Mesendoderm (in vitro differentiated cells): Measurements from ENCODE around the gene MTFP1.

Experiments
- DNase-seq: peaks from one replicate; pipeline ENCODE4 v3.0.0; 2013
- H2AK5ac ChIP-seq: 2 replicates; pipeline ENCODE4 v1.6.1; 2013; ENCODE audit warnings: low read length, inconsistent platforms
- H2BK120ac ChIP-seq: 2 replicates; pipeline ENCODE4 v1.6.1; 2013; ENCODE audit warnings: low read depth, mild to moderate bottlenecking, low read length, moderate library complexity, mixed read lengths
- H2BK15ac ChIP-seq: replicated peaks from 2 replicates; pipeline ENCODE4 v1.6.1; 2013; ENCODE audit warnings: low read depth, mild to moderate bottlenecking, moderate library complexity
- H2BK5ac ChIP-seq: 2 replicates; pipeline ENCODE4 v1.6.1; 2013; ENCODE audit warnings: low read length, inconsistent platforms
- H3K18ac ChIP-seq: 2 replicates; pipeline ENCODE4 v1.6.1; 2013; ENCODE audit warnings: mild to moderate bottlenecking, low read length, mixed read lengths
- H3K23ac ChIP-seq: one replicate; pipeline ENCODE4 v1.6.1; 2013; ENCODE audit warnings: low read length
- H3K27ac ChIP-seq: 2 replicates; pipeline ENCODE4 v1.5.1; 2013; ENCODE audit warnings: low read depth, mild to moderate bottlenecking, inconsistent platforms, low read length, moderate library complexity
- H3K27me3 ChIP-seq: 2 replicates; pipeline ENCODE4 v1.6.1; 2013; ENCODE audit warnings: low read length, control low read depth, mild to moderate bottlenecking, inconsistent platforms; ENCODE audit not compliant: insufficient read depth, poor library complexity
- H3K36me3 ChIP-seq: 2 replicates; pipeline ENCODE4 v1.6.1; 2013; ENCODE audit warnings: low read length, inconsistent platforms; ENCODE audit not compliant: control insufficient read depth, insufficient read depth
- H3K4ac ChIP-seq: one replicate; pipeline ENCODE4 v1.6.1; 2013; ENCODE audit warnings: low read depth, mild to moderate bottlenecking, low read length, moderate library complexity
- H3K4me1 ChIP-seq: 2 replicates; pipeline ENCODE4 v1.6.1; 2013; ENCODE audit warnings: low read depth, low read length, inconsistent platforms; ENCODE audit not compliant: control insufficient read depth
- H3K4me2 ChIP-seq: 2 replicates; pipeline ENCODE4 v1.6.1; 2013; ENCODE audit warnings: low read length
- H3K4me3 ChIP-seq: 2 replicates; pipeline ENCODE4 v1.5.1; 2013; ENCODE audit warnings: mild to moderate bottlenecking, low read length
- H3K56ac ChIP-seq: one replicate; pipeline ENCODE4 v1.6.1; 2013; ENCODE audit warnings: low read length
- H3K79me1 ChIP-seq: 2 replicates; pipeline ENCODE4 v1.6.1; 2013; ENCODE audit warnings: low read length, inconsistent platforms
- H3K79me2 ChIP-seq: 2 replicates; pipeline ENCODE4 v1.6.1; 2013; ENCODE audit warnings: mild to moderate bottlenecking, low read length; ENCODE audit not compliant: control insufficient read depth, insufficient read depth
- H3K9ac ChIP-seq: 2 replicates; pipeline ENCODE4 v1.6.1; 2013; ENCODE audit warnings: low read length, inconsistent platforms
- H4K5ac ChIP-seq: one replicate; pipeline ENCODE4 v1.6.1; 2013; ENCODE audit warnings: low read length
- H4K8ac ChIP-seq: one replicate; pipeline ENCODE4 v1.6.1; 2013; ENCODE audit warnings: low read depth, mild to moderate bottlenecking, control low read depth, low read length, moderate library complexity
- WGBS: extraction: QIAGEN DNeasy Blood & Tissue Kit; methylation state at CpG from one replicate; pipeline ENCODE4 v1.1.7; 2013; ENCODE audit warnings: low lambda C conversion rate, missing lambda C conversion rate; ENCODE audit not compliant: insufficient coverage; ENCODE audit errors: extremely low coverage; 5-methylcytosine and 5-hydroxymethylcytosine counted together

Gene MTFP1

GRCh38 chr22:30469165-30469564 lies 43.6 kb downstream of the MTFP1 start:
- no peak overlapping the region for H3K4ac ChIP-seq
- WGBS, result no CpG with 5 or more reads among the region's 2 CpGs

GRCh38 chr22:30470655-30471054 lies 45.1 kb downstream of the MTFP1 start:
- Histone ChIP-seq H3K36me3 (no peaks in the 10 kb centered on the region), H2BK120ac (no peak overlapping the region), H2AK5ac (no peak overlapping the region), H3K79me1 (no peaks in the 10 kb centered on the region), H4K5ac (no peak overlapping the region), H3K18ac (no peak overlapping the region), H3K23ac (no peak overlapping the region), H4K8ac (no peak overlapping the region), H3K4me1 (no peaks in the 10 kb centered on the region), H3K27ac (no peak overlapping the region), H3K4me2 (no peak overlapping the region), H3K4ac (no peak overlapping the region), H2BK15ac (no peak overlapping the region), H3K4me3 (no peak overlapping the region), H3K9ac (no peak overlapping the region), H3K56ac (no peak overlapping the region), H3K79me2 (no peaks in the 10 kb centered on the region), H2BK5ac (no peak overlapping the region), H3K27me3 (no peaks in the 10 kb centered on the region)
- WGBS, result no CpG with 5 or more reads among the region's 2 CpGs
- DNase-seq, result no peak

More at GRCh38 chr22:30469165-30469564, 43.6 kb downstream of the MTFP1 start:
- no peak overlapping the region for H2BK15ac ChIP-seq
- no peak overlapping the region for H3K18ac ChIP-seq
- H3K23ac ChIP-seq, result no peak overlapping the region
- no peaks in the 10 kb centered on the region for H3K4me1 ChIP-seq
- no peak overlapping the region for H4K5ac ChIP-seq
- no peak overlapping the region for H2BK5ac ChIP-seq
- no peaks in the 10 kb centered on the region for H3K79me1 ChIP-seq
- DNase-seq, result no peak
- H3K56ac ChIP-seq, result no peak overlapping the region
- no peak overlapping the region for H2BK120ac ChIP-seq
- no peaks in the 10 kb centered on the region for H3K79me2 ChIP-seq
- H4K8ac ChIP-seq, result no peak overlapping the region
- H3K4me3 ChIP-seq, result no peak overlapping the region
- H3K9ac ChIP-seq, result no peak overlapping the region
- H3K27ac ChIP-seq, result no peak overlapping the region
- no peak overlapping the region for H3K4me2 ChIP-seq
- no peaks in the 10 kb centered on the region for H3K27me3 ChIP-seq
- no peaks in the 10 kb centered on the region for H3K36me3 ChIP-seq
- H2AK5ac ChIP-seq, result no peak overlapping the region

- Histone ChIP-seq H3K56ac (no peak within 1 kb of the TSS), H2BK120ac (no peak within 1 kb of the TSS), H3K4me1 (no peaks in the 10 kb centered on the region), H3K79me2 (no peaks in the 10 kb centered on the region), H2BK5ac (no peak within 1 kb of the TSS), H3K27me3 (no peaks in the 10 kb centered on the region), H3K23ac (no peak within 1 kb of the TSS), H4K8ac (no peak within 1 kb of the TSS), H2BK15ac (no peak within 1 kb of the TSS), H4K5ac (no peak within 1 kb of the TSS), H3K27ac (no peak within 1 kb of the TSS), H3K18ac (no peak within 1 kb of the TSS), H3K9ac (no peak within 1 kb of the TSS), H3K36me3 (no peaks in the 10 kb centered on the region), H2AK5ac (no peak within 1 kb of the TSS), H3K4ac (no peak within 1 kb of the TSS), H3K79me1 (no peaks in the 10 kb centered on the region), H3K4me2 (no peak within 1 kb of the TSS), H3K4me3 (no peak within 1 kb of the TSS)
- DNase-seq, result no peak
- no CpG with 5 or more reads among the region's 13 CpGs for WGBS
Measured at GRCh38 chr22:30471616-30472318, 46.2 kb downstream of the MTFP1 start, which contains the start of gene SEC14L3. SEC14L3 (minus strand) TSS chr22:30472017; CDS start chr22:30471958, 59 bp downstream.

- H4K8ac ChIP-seq, result no peak overlapping the region
- WGBS, result no CpG with 5 or more reads among the region's 4 CpGs
- no peak overlapping the region for H3K18ac ChIP-seq
- H3K4ac ChIP-seq, result no peak overlapping the region
- H3K23ac ChIP-seq, result no peak overlapping the region
- no peak for DNase-seq
- H3K4me2 ChIP-seq, result no peak overlapping the region
- no peaks in the 10 kb centered on the region for H3K27me3 ChIP-seq
- no peak overlapping the region for H3K9ac ChIP-seq
- H2AK5ac ChIP-seq, result no peak overlapping the region
- no peak overlapping the region for H2BK5ac ChIP-seq
- no peak overlapping the region for H3K27ac ChIP-seq
- no peaks in the 10 kb centered on the region for H3K79me2 ChIP-seq
- H3K56ac ChIP-seq, result no peak overlapping the region
- no peaks in the 10 kb centered on the region for H3K79me1 ChIP-seq
- no peaks in the 10 kb centered on the region for H3K36me3 ChIP-seq
- no peak overlapping the region for H4K5ac ChIP-seq
- no peaks in the 10 kb centered on the region for H3K4me1 ChIP-seq
- no peak overlapping the region for H2BK15ac ChIP-seq
- no peak overlapping the region for H3K4me3 ChIP-seq
- H2BK120ac ChIP-seq, result no peak overlapping the region
Measured at GRCh38 chr22:30472994-30473720, 47.6 kb downstream of the MTFP1 start.

GRCh38 chr22:30474121-30474520 lies 48.6 kb downstream of the MTFP1 start:
- Histone ChIP-seq H3K79me2 (no peaks in the 10 kb centered on the region), H4K8ac (no peak overlapping the region), H3K4ac (no peak overlapping the region), H2BK5ac (no peak overlapping the region), H3K9ac (no peak overlapping the region), H3K23ac (no peak overlapping the region), H3K18ac (no peak overlapping the region), H3K56ac (no peak overlapping the region), H3K36me3 (no peaks in the 10 kb centered on the region), H3K4me2 (no peak overlapping the region), H3K79me1 (no peaks in the 10 kb centered on the region), H3K27ac (no peak overlapping the region), H3K4me3 (no peak overlapping the region), H3K27me3 (no peaks in the 10 kb centered on the region), H2AK5ac (no peak overlapping the region), H4K5ac (no peak overlapping the region), H2BK120ac (no peak overlapping the region), H3K4me1 (no peaks in the 10 kb centered on the region), H2BK15ac (no peak overlapping the region)
- no CpG with 5 or more reads among the region's 4 CpGs for WGBS
- DNase-seq, result no peak
